IPS DF 19.7 (cell line): Measurements from ENCODE around the gene RARB.

Experiments
- DNase-seq: peaks from one replicate; pipeline ENCODE4 v3.0.0-alpha.2; 2013; ENCODE audit warnings: low read depth, low spot score

The RARB gene

GRCh38 chr3:25576146-25576545 is 148.1 kb downstream of the RARB start:
- DNase-seq, result no peak

- no peak for DNase-seq
Observed at GRCh38 chr3:25576831-25577454, 148.9 kb downstream of the RARB start.

- no peak for DNase-seq
Observed at GRCh38 chr3:25578059-25578458, 150.0 kb downstream of the RARB start.

GRCh38 chr3:25580534-25580933 is 152.5 kb downstream of the RARB start:
- DNase-seq, result no peak

- DNase-seq, result no peak
Observed at GRCh38 chr3:25581335-25581734, 153.3 kb downstream of the RARB start.

DNA sequence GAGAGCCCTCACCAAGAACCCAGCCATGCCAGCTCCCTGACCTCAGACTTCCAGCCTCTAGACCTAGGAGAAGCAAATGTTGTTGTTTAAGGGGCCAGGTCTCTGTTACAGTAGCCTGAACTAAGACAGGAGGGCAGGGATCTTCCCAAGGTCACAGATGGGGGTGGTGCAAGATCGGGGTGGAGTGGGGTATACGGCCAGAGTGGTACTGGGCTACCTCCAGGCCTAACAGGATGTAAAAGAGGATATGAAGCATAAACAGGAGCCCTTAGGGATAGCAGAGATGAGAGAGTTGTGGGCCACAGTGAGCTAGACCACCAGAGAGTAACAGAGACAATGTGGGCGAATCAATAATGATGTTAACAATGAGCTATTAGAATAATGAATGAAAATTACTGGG is 153.8 kb downstream of the RARB start:
- no peak for DNase-seq

DNA sequence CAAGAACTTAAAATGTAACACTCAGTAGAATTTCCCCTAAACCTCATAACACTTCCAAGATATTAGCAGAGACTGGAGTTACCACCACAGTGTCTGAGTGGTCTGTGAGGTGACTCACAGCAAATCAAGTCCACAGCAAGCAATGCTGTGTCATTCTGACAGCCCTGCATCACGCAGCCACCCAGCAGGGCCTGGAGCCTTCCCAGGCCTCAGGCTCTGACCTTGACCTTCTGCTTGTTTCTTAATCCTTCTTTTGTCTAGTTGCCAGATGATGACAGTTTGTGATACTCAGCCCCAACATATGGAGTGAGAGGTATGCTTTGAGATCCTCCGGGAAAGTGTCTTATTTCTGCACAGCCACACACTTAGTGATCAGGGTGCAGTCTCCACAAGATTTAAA is 154.2 kb downstream of the RARB start:
- DNase-seq, result no peak

DNA sequence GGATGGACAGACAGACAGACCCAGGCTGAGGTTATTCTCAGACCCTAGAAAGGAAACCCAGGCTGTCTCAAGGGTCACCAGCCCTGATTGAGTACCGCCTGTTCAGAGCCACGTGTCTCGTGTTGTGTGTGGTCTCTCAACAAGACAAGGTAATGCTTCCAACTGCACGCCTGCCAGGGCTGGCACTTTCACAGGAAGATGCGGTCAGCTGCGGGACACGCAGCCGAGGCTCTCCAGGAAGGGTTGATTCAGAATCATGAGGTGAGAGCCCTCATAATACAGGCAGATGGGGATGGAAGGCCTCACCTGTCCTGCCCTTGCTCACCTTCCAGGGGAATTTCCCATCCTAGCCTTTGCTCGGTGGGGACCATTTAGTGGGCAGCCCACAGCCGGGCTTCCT is 155.3 kb downstream of the RARB start:
- DNase-seq, result no peak

- no peak for DNase-seq
Observed at GRCh38 chr3:25584011-25584789, 156.1 kb downstream of the RARB start.

GRCh38 chr3:25585361-25586166 is 157.5 kb downstream of the RARB start:
- DNase-seq, result no peak

DNA sequence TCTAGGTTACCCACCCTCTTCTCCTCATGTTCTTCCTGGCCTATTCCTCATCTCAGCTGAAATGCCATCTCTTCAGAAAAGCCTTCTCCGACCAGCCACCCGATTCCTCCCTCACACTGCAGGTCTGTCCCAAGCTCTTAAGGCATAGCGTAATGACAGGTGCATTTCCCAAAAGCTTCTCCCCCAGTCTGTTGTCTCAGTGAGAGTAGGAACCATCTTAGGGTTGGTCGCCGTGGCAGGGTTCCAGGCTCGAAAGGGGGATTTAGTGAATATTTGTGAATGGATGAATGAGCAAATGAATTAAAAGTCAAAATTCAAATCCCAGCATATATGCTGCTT is 158.1 kb downstream of the RARB start:
- DNase-seq, result no peak

GRCh38 chr3:25586553-25586952 is 158.5 kb downstream of the RARB start:
- no peak for DNase-seq

DNA sequence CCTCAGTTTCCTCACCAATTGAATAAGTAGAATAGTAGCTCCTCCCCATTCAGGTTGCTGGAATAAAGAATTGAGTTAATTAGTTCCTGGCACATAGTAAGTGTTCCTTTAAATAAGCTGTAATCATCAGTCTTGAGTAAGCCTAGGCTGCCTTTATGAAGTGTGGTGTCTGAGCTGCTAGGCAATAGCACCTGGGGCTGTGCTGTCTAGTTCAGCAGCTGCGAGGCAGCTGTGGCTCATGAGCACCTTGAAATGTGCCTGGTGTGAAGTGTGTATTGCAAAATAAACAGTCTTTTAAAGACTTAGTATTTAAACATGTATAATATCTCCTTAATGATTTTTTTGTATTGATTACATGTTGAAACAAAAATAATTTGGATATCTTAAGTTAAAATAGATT is 159.0 kb downstream of the RARB start:
- no peak for DNase-seq

DNA sequence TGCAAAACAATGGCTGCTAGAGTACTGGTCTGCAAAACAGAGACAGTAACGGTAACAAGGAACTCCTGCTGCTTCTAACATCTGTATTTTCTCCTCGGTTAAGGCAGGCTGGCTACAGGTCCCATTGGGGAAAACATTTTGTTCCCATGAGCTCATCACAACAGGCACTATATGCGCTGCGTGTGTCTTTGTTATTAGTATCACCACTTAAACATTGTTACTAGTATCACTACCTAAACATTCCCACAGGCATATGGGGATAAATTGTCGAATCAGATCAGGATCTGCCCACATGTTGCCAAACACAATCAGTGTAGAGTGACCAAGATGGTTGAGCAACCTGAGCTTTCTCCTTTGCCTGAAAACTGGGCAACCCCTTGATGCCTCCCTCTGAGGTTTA is 159.5 kb downstream of the RARB start:
- DNase-seq, result no peak

DNA sequence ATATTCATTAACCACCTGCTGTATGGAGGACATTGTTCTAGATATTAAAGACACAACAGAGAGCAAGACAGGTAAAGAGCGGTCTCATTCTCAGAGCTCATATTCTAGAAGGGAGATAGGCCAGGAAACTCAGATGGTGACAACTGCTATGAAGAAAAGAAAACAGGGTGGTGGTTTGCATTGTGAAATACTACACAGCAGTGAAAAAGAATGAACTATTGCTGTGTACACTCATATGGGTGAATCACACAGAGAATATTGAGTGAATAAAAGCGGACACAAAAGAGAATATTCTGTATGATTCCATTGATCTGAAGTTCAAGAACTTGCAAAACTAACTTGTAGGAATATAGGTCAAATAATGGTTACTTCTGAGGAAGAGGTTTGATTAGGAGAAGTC is 159.9 kb downstream of the RARB start:
- DNase-seq, result no peak

- no peak for DNase-seq
Observed at GRCh38 chr3:25588441-25589103, 160.5 kb downstream of the RARB start.

DNA sequence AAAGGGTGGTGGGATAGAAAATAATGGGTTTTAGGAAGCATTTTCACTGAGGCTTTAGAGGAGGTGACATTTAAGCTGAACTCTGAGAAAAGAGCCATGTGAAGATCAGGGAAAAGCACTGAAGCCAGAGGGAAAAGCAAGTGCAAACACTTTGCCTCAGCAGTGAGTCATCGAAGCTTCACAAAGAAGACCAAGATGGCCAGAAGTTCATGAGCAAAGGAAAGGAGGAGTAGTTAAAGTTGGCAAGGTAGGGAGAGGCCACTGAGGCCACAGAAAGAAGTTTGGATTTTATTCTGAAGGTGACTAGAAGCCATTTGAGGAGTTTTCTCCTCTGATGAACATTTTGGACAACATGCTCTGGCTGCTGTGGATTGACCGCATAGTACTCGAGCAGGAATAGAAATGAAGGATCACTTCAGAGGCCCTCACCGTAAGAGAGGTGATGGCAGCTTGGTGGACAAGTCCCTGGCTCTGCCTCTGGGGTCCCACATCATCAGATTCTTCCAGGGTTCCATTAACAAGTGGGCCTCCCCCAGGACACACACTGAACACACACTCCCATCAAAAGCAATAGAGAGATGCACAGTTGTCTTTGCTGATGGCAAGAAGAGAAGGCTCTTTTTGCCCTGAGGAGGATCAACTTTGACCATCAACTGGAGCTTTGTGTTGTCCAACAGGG is 161.2 kb downstream of the RARB start:
- DNase-seq, result no peak

DNA sequence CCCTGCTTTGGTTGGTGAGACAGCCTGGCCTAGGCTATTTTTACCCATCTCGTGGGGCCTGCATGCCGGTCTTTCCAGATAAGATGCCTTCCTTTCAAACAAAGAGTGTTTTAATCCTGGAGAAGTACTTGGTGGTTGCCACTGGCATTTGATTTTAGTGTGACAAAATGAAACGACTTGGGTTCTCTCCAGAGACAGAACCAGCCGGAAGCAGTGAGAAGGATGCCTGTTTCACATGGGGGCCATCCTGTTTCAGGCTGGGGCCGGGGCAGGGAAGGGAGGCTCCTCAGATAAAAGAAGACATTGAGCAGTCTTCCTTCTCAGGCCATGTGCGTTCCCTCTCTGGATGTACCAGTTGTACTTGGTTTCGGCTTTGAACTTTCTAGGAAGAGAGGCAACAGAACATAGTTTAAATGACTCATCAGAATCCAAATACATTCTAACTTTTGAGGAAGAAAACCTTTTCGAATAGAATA is 161.8 kb downstream of the RARB start:
- no peak for DNase-seq

GRCh38 chr3:25592510-25592968 is 164.5 kb downstream of the RARB start:
- DNase-seq, result no peak

- DNase-seq, result no peak
Observed at GRCh38 chr3:25593001-25593400, 164.9 kb downstream of the RARB start.

- no peak for DNase-seq
Observed at GRCh38 chr3:25594007-25594502, 166.0 kb downstream of the RARB start.
